K562 (cell line): ENCODE results near the gene SALL2. TPM values are rescaled to one million over a fixed set of nuclear protein-coding genes. Genes with fewer than 3 reads are reported as not detected.

Experiments
- ATAC-seq: fragments of 200-7000 bp; cut with Tn5 transposase; 3 replicates; pipeline ENCODE4 v1.9.1; 2020; ENCODE audit warnings: moderate library complexity
- BruUV-seq: library from RNA; stranded (reverse); fragments of 400-500 nt; replicated peaks from 2 replicates; lab custom pipeline; 2021; lab: Mats Ljungman, UMichigan
- CTCF ChIA-PET: fragments of 300-600 bp; formaldehyde crosslinking; extraction: SDS; loops from one replicate; lab custom pipeline; 2021; ENCODE audit warnings: low intra/inter-chr PET ratio; lab: Yijun Ruan, JAX
- POLR2A ChIA-PET: fragments of 300-600, 350-650 bp; sonication (Branson Sonifier 250); formaldehyde crosslinking; extraction: SDS; loops from one replicate; lab custom pipeline; 2021; ENCODE audit warnings: antibody characterized with exemption, inconsistent platforms; lab: Yijun Ruan, JAX
- DNase-seq, 4 experiments: peaks; one replicate each; pipeline versions ENCODE4 v3.0.0 to v3.0.0-alpha.2; 2011 to 2018; ENCODE audit warnings: low spot score in 3 of 4, mixed read lengths in 3 of 4; ENCODE audit errors: extremely low read depth in 1 of 4
- FAIRE-seq: peaks from 2 replicates; lab custom pipeline; 2011; peaks lifted over from hg19 to GRCh38; lab: Jason Lieb, UNC
- H2AFZ ChIP-seq: 2 replicates; pipeline ENCODE4 v1.6.0; 2011; ENCODE audit warnings: low read depth, low read length, control low read depth, inconsistent platforms
- H3K27ac ChIP-seq: fragments of 200-600 bp; 3 replicates; pipeline ENCODE4 v1.8.0; 2011; ENCODE audit warnings: low read depth, mild to moderate bottlenecking, control low read depth, inconsistent platforms, low read length, moderate library complexity, mixed read lengths; ENCODE audit errors: extremely low read depth
- H3K27me3 ChIP-seq, 2 experiments: fragments of 300-600 bp in 1 of 2; 2 replicates in 1 of 2; 3 replicates in 1 of 2; pipeline versions ENCODE4 v1.6.0 to v1.8.0; 2011; ENCODE audit warnings: inconsistent platforms in 2 of 2, low read length in 2 of 2, mild to moderate bottlenecking in 1 of 2, mixed read lengths in 1 of 2, moderate library complexity in 1 of 2; ENCODE audit not compliant: control insufficient read depth in 2 of 2, insufficient read depth in 2 of 2
- H3K36me3 ChIP-seq: fragments of 300-600 bp; 3 replicates; pipeline ENCODE4 v1.8.0; 2011; ENCODE audit warnings: mild to moderate bottlenecking, low read length, inconsistent platforms; ENCODE audit not compliant: control insufficient read depth, insufficient read depth
- H3K4me1 ChIP-seq, 2 experiments: fragments of 200-600 bp in 1 of 2; replicated peaks in 1 of 2; 2 replicates in 1 of 2; 3 replicates in 1 of 2; pipeline versions ENCODE4 v1.5.1 to v1.8.0; 2011; ENCODE audit warnings: inconsistent platforms in 2 of 2, low read length in 2 of 2, mild to moderate bottlenecking in 1 of 2, mixed read lengths in 1 of 2, moderate library complexity in 1 of 2; ENCODE audit not compliant: control insufficient read depth in 2 of 2, insufficient read depth in 2 of 2
- H3K4me2 ChIP-seq: 2 replicates; pipeline ENCODE4 v1.6.1; 2011; ENCODE audit warnings: low read length, control low read depth, inconsistent platforms, mixed read lengths; ENCODE audit not compliant: insufficient read depth
- H3K4me3 ChIP-seq: fragments of 200-600 bp; sonication (generic), shearing (Covaris generic); 2 replicates; pipeline ENCODE4 v1.5.1; 2016; ENCODE audit warnings: control low read depth, inconsistent platforms
- H3K79me2 ChIP-seq: fragments of 200-600 bp; 3 replicates; pipeline ENCODE4 v1.8.0; 2011; ENCODE audit warnings: low read length, inconsistent platforms; ENCODE audit not compliant: control insufficient read depth, insufficient read depth
- H3K9ac ChIP-seq, 2 experiments: 2 replicates each; pipeline versions ENCODE4 v1.6.0 to v1.6.1; 2011; ENCODE audit warnings: low read depth in 2 of 2, low read length in 2 of 2, control low read depth in 1 of 2, inconsistent platforms in 1 of 2, mild to moderate bottlenecking in 1 of 2, mixed read lengths in 1 of 2; ENCODE audit not compliant: insufficient read depth in 1 of 2
- H3K9me1 ChIP-seq: one replicate; pipeline ENCODE4 v1.6.0; 2011; ENCODE audit warnings: inconsistent platforms, mild to moderate bottlenecking, low read length, moderate library complexity; ENCODE audit not compliant: control insufficient read depth, insufficient read depth
- H3K9me3 ChIP-seq: replicated peaks from 2 replicates; pipeline ENCODE4 v1.5.1; 2011; ENCODE audit warnings: low read depth, low read length, inconsistent platforms; ENCODE audit not compliant: control insufficient read depth, insufficient read depth
- H4K20me1 ChIP-seq: replicated peaks from 2 replicates; pipeline ENCODE4 v1.6.1; 2011; ENCODE audit warnings: low read length, inconsistent platforms, mixed read lengths; ENCODE audit not compliant: control insufficient read depth, insufficient read depth
- CHD4 ChIP-seq: fragments of 200-600 bp; sonication (generic); IDR thresholded peaks from 3 replicates; pipeline ENCODE4 v1.6.1; 2012; ENCODE audit warnings: low read depth, mild to moderate bottlenecking, mixed read lengths, low read length, inconsistent platforms; ENCODE audit not compliant: insufficient read depth, insufficient replicate concordance, poor library complexity, severe bottlenecking
- EGR1 ChIP-seq: fragments of 450-650 bp; conservative IDR thresholded peaks from 2 replicates; pipeline ENCODE4 v1.6.1; 2017; ENCODE audit warnings: mild to moderate bottlenecking
- IRF2 ChIP-seq: sonication (generic); formaldehyde crosslinking; IDR thresholded peaks from 2 replicates; pipeline ENCODE4 v1.8.1; 2022; ENCODE audit warnings: mild to moderate bottlenecking, missing genetic modification reagents
- MAFF ChIP-seq: IDR thresholded peaks from 2 replicates; pipeline ENCODE4 v1.6.1; 2012; ENCODE audit warnings: low read length, improper control_type of control experiment
- MCM5 ChIP-seq: fragments of 450-650 bp; IDR thresholded peaks from 2 replicates; pipeline ENCODE4 v1.6.1; 2016; ENCODE audit warnings: low read depth
- NCOA2 ChIP-seq, 2 experiments: fragments of 450-650 bp; IDR thresholded peaks; 2 replicates each; pipeline ENCODE4 v1.6.1; 2018; ENCODE audit warnings: mild to moderate bottlenecking in 2 of 2, moderate library complexity in 1 of 2; ENCODE audit not compliant: partially characterized antibody in 2 of 2
- NFE2 ChIP-seq: IDR thresholded peaks from 2 replicates; pipeline ENCODE4 v1.6.1; 2014; ENCODE audit warnings: antibody characterized with exemption, low read depth
- PURB ChIP-seq: sonication (generic); formaldehyde crosslinking; IDR thresholded peaks from 2 replicates; pipeline ENCODE4 v1.9.0; 2021; ENCODE audit warnings: low read depth, mild to moderate bottlenecking, missing genetic modification reagents
- RBM17 ChIP-seq: fragments of 200-400 bp; formaldehyde crosslinking; IDR thresholded peaks from 2 replicates; pipeline ENCODE4 v1.6.1; 2017; ENCODE audit warnings: low read depth, mild to moderate bottlenecking, low read length, borderline replicate concordance
- RREB1 ChIP-seq: fragments of 250-450 bp; sonication (Bioruptor Pico); IDR thresholded peaks from 2 replicates; pipeline ENCODE4 v1.4.0; 2020
- SUPT5H ChIP-seq: fragments of 450-650 bp; IDR thresholded peaks from 2 replicates; pipeline ENCODE4 v1.6.1; 2016
- TGIF2 ChIP-seq: sonication (generic); formaldehyde crosslinking; IDR thresholded peaks from 2 replicates; pipeline ENCODE4 v1.8.1; 2022; ENCODE audit warnings: mild to moderate bottlenecking, missing genetic modification reagents, moderate library complexity
- ZNF347 ChIP-seq: fragments of 450-650 bp; formaldehyde crosslinking; IDR thresholded peaks from 2 replicates; pipeline ENCODE4 v1.4.0; 2020; ENCODE audit warnings: low read depth, mild to moderate bottlenecking, moderate library complexity
- ZNF695 ChIP-seq: fragments of 450-650 bp; formaldehyde crosslinking; IDR thresholded peaks from 2 replicates; pipeline ENCODE4 v1.4.0; 2020; ENCODE audit warnings: mild to moderate bottlenecking, moderate library complexity
- WGBS: fragments of 100-300 bp; shearing (Covaris generic); methylation state at CpG from one replicate; pipeline ENCODE4 v1.1.6; 2016; ENCODE audit warnings: low coverage, mixed read lengths; ENCODE audit not compliant: insufficient coverage; ENCODE audit errors: missing lambda C conversion rate; 5-methylcytosine and 5-hydroxymethylcytosine counted together
- in situ Hi-C: fragments of 300-500 bp; cut with MboI; formaldehyde crosslinking; loops from 4 replicates; pipeline ENCODE4 v1.15.0; 2018; ENCODE audit warnings: inconsistent platforms, mixed read lengths
- intact Hi-C: fragments of 100-400 bp; cut with micrococcal nuclease; formaldehyde crosslinking; loops from 2 replicates; pipeline ENCODE4 v1.14.2; 2022
- polyA plus RNA-seq, 8 experiments: library from polyadenylated mRNA; depleted of rRNA in 4 of 8; stranded (reverse) in 5 of 8; unstranded in 3 of 8; fragments of >200 nt; fragmentation: Nextera tagmentation in 2 of 8; fragmentation: Illumina TruSeq in 1 of 8; extraction: Ambion mirVana in 2 of 8; extraction: Trizol in 1 of 8; gene quantifications; 2 replicates each; pipeline versions ENCODE4 v1.2.1 to v1.2.3, GENCODE V29; 2011 to 2014; ENCODE audit warnings: inconsistent platforms in 1 of 8, missing spikeins in 1 of 8
- total RNA-seq, 7 experiments: library from RNA; depleted of rRNA in 6 of 7; stranded (reverse); fragments of >200 nt in 6 of 7; fragmentation: Illumina TruSeq in 2 of 7; extraction: Trizol in 2 of 7; gene quantifications; 2 replicates each; pipeline versions ENCODE4 v1.2.1 to v1.2.3, GENCODE V29; 2011 to 2021; ENCODE audit warnings: low replicate concordance in 1 of 7
- TF ChIP-seq, protein P1 (sequence below): fragments of 250-450 bp; sonication (Bioruptor Pico); IDR thresholded peaks from 2 replicates; pipeline ENCODE4 v1.8.0; 2021; ENCODE audit warnings: moderate library complexity, mild to moderate bottlenecking, inconsistent platforms

Gene SALL2
- total and polyA plus RNA-seq, 9 of the 15 experiments (the other 6 are each of a cell fraction or from before 2014, with no cell fraction given): 6.6 to 30.4 (median 12.9) TPM

- Histone ChIP-seq H3K4me1 (no peaks in the 10 kb centered on the region; a peak in 2 of 5 replicates), H3K36me3 (peaks cover 35% of the 10 kb centered on the region), H3K27ac (peak overlapping the region; percentile 91; the same call in 2 of the 3 replicates), H4K20me1 (no peaks in the 10 kb centered on the region), H2AFZ (no peak overlapping the region), H3K9ac (peak overlapping the region; percentile 55 to 92; a peak in 3 of 4 replicates), H3K4me3 (peak overlapping the region; percentile 59), H3K27me3 (no peaks in the 10 kb centered on the region), H3K9me3 (no peaks in the 10 kb centered on the region), H3K9me1 (no peaks in the 10 kb centered on the region), H3K79me2 (peaks cover 61% of the 10 kb centered on the region), H3K4me2 (peak overlapping the region; percentile 87)
- intact Hi-C loops (loop anchor here (2.0 to 5.0 kb wide), 3 partner anchors 17 to 48 kb away; partner anchors contain the start of genes RAB2B, SALL2 and TOX4), in situ Hi-C loops (no loop called here)
- no peak for FAIRE-seq
- ChIA-PET CTCF (no interaction called here), POLR2A (interaction anchor here (0.8 to 3.5 kb wide), 5 partner anchors 8 to 26 kb away, joined by 5 to 39 read pairs (median 5); partner anchors contain the start of gene SALL2)
- DNase-seq: no peak
- ATAC-seq: peak; percentile 13; the same call in 1 of the 3 replicates
- no TSS peak for BruUV-seq
- 12% methylated on average over 6 of the region's 6 CpGs for WGBS
- TF ChIP-seq PURB (CRISPR knock-in tag): no peak
- no peak for TF ChIP-seq NCOA2 (IDR thresholded peaks at IDR 0.05; ENCODE audit: partially characterized antibody in 2 of 2)
- TF ChIP-seq MCM5: no peak
- peak; percentile 67 for TF ChIP-seq NFE2
- no peak for TF ChIP-seq RREB1 (CRISPR knock-in tag)
- TF ChIP-seq EGR1: no peak
- no peak for TF ChIP-seq ZNF347 (CRISPR knock-in tag)
- no peak for TF ChIP-seq CHD4
- no peak for TF ChIP-seq MAFF
- no peak for TF ChIP-seq IRF2 (CRISPR knock-in tag)
- TF ChIP-seq TGIF2: no peak
- no peak for TF ChIP-seq ZNF695 (CRISPR knock-in tag)
- TF ChIP-seq RBM17: no peak
- 0 out of 2 replicates have a peak, but pooled peaks have one; percentile 11 for TF ChIP-seq SUPT5H
- TF ChIP-seq, protein P1, sequence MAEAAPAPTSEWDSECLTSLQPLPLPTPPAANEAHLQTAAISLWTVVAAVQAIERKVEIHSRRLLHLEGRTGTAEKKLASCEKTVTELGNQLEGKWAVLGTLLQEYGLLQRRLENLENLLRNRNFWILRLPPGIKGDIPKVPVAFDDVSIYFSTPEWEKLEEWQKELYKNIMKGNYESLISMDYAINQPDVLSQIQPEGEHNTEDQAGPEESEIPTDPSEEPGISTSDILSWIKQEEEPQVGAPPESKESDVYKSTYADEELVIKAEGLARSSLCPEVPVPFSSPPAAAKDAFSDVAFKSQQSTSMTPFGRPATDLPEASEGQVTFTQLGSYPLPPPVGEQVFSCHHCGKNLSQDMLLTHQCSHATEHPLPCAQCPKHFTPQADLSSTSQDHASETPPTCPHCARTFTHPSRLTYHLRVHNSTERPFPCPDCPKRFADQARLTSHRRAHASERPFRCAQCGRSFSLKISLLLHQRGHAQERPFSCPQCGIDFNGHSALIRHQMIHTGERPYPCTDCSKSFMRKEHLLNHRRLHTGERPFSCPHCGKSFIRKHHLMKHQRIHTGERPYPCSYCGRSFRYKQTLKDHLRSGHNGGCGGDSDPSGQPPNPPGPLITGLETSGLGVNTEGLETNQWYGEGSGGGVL (CRISPR knock-in tag): no peak
Observed at GRCh38 chr14:21509432-21510143, 16.6 kb downstream of the SALL2 start.
